ENCODE data around the gene ELFN1. TPM values are rescaled to one million over a fixed set of nuclear protein-coding genes. Genes with fewer than 3 reads are reported as not detected.

ELFN1 gene
- total and polyA plus RNA-seq, 9 of the 15 experiments (the other 6 are each of a cell fraction or from before 2014, with no cell fraction given) = 0.04 to 0.64 (median 0.18) TPM; not detected in 2

- TF ChIP-seq MNT (conservative IDR thresholded peaks at IDR 0.05) (peak; percentile 75 to 90), ZBTB43 (CRISPR knock-in tag; IDR thresholded peaks at IDR 0.05) (no peak), NRF1 (conservative IDR thresholded peaks at IDR 0.05 in 1 of 2, IDR thresholded peaks at IDR 0.05 in 1 of 2) (peak; percentile 32 to 56; a peak in 2 of 4 replicates), ZKSCAN1 (IDR thresholded peaks at IDR 0.05; ENCODE audit: low read depth, low read length) (0 out of 2 replicates have a peak, but pooled peaks have one; percentile 55), NR1H2 (CRISPR knock-in tag; IDR thresholded peaks at IDR 0.05) (no peak), ZMIZ1 (IDR thresholded peaks at IDR 0.05; ENCODE audit: low read depth in 2 of 2, low read length in 2 of 2) (peak in 1 of 2 experiments; percentile 55; a peak in 1 of 4 replicates), ZNF589 (CRISPR knock-in tag; IDR thresholded peaks at IDR 0.05; ENCODE audit: low read depth) (0 out of 2 replicates have a peak, but pooled peaks have one; percentile 24), STAG1 (CRISPR knock-in tag; IDR thresholded peaks at IDR 0.05; ENCODE audit: borderline replicate concordance) (no peak), GABPB1 (CRISPR knock-in tag; IDR thresholded peaks at IDR 0.05) (peak; percentile 59; the same call in 1 of the 2 replicates), CREB1 (IDR thresholded peaks at IDR 0.05) (0 out of 2 replicates have a peak, but pooled peaks have one; percentile 10), CREB1 (CRISPR knock-in tag; IDR thresholded peaks at IDR 0.05) (peak; percentile 45; the same call in 1 of the 2 replicates), SRSF3 (IDR thresholded peaks at IDR 0.05; ENCODE audit: insufficient read depth, low read length) (no peak), ZFP36 (IDR thresholded peaks at IDR 0.05; ENCODE audit: low read depth, low read length, partially characterized antibody) (peak; percentile 8), UBTF (IDR thresholded peaks at IDR 0.05; ENCODE audit: borderline replicate concordance in 1 of 2, low read depth in 2 of 2, low read length in 2 of 2) (peak in 1 of 2 experiments; percentile 82; a peak in 2 of 4 replicates), ZNF766 (CRISPR knock-in tag; conservative IDR thresholded peaks at IDR 0.05) (peak; percentile 92), STAT5A (IDR thresholded peaks at IDR 0.05; ENCODE audit: borderline replicate concordance, low read length) (peak; percentile 44; the same call in 1 of the 2 replicates), ZFX (CRISPR knock-in tag; IDR thresholded peaks at IDR 0.05) (peak; percentile 77)
Measured at GRCh38 chr7:1647961-1648672, 22.0 kb upstream of the ELFN1 start (continued).
